CD4-positive, alpha-beta T cell treated with Interleukin-15 for 4 hours (primary cell): ENCODE measurements around the gene RUNX2.

Experiments used
- DNase-seq: peaks from one replicate; pipeline ENCODE4 v3.0.0-alpha.2; 2020; ENCODE audit warnings: low spot score

RUNX2 gene

GRCh38 chr6:45677381-45678284, 349.5 kb downstream of the RUNX2 start:
- DNase-seq = peak; percentile 59

- no peak for DNase-seq
These were observed 350.1 kb downstream of the RUNX2 start for GRCh38 chr6:45678285-45678607.

- no peak for DNase-seq
These were observed 351.0 kb downstream of the RUNX2 start for GRCh38 chr6:45679163-45679562.

- no peak for DNase-seq
These were observed 351.5 kb downstream of the RUNX2 start for GRCh38 chr6:45679631-45680030.

- peak; percentile 41 for DNase-seq
These were observed 353.9 kb downstream of the RUNX2 start for GRCh38 chr6:45681860-45682511.

- no peak for DNase-seq
These were observed 356.3 kb downstream of the RUNX2 start for GRCh38 chr6:45684476-45684875.

GRCh38 chr6:45685076-45685475, 356.9 kb downstream of the RUNX2 start:
- DNase-seq = no peak

- DNase-seq = no peak
These were observed 358.9 kb downstream of the RUNX2 start for GRCh38 chr6:45686841-45687569.

GRCh38 chr6:45687570-45687969, 359.4 kb downstream of the RUNX2 start:
- no peak for DNase-seq

- no peak for DNase-seq
These were observed 360.1 kb downstream of the RUNX2 start for GRCh38 chr6:45688180-45688579.

GRCh38 chr6:45689926-45690615, 361.9 kb downstream of the RUNX2 start:
- no peak for DNase-seq

GRCh38 chr6:45690846-45691245, 362.7 kb downstream of the RUNX2 start:
- DNase-seq = no peak

GRCh38 chr6:45691426-45691825, 363.3 kb downstream of the RUNX2 start:
- no peak for DNase-seq

- DNase-seq = no peak
These were observed 363.9 kb downstream of the RUNX2 start for GRCh38 chr6:45692021-45692420.

GRCh38 chr6:45696738-45697137, 368.6 kb downstream of the RUNX2 start:
- no peak for DNase-seq

- DNase-seq = no peak
These were observed 369.5 kb downstream of the RUNX2 start for GRCh38 chr6:45697605-45698004.

GRCh38 chr6:45698046-45698445, 369.9 kb downstream of the RUNX2 start:
- no peak for DNase-seq

- DNase-seq = no peak
These were observed 371.5 kb downstream of the RUNX2 start for GRCh38 chr6:45699663-45700062.

- DNase-seq = no peak
These were observed 375.0 kb downstream of the RUNX2 start for GRCh38 chr6:45702849-45703739.

GRCh38 chr6:45704056-45704800, 376.1 kb downstream of the RUNX2 start:
- DNase-seq = no peak
